ENCODE data around the gene ERBIN. TPM values are rescaled to one million over a fixed set of nuclear protein-coding genes. Genes with fewer than 3 reads are reported as not detected.

ERBIN gene
- total and polyA plus RNA-seq, 2 of the 8 experiments (the other 6 are each of a cell fraction or from before 2014, with no cell fraction given), result 7.7 to 33.2 TPM

GRCh38 chr5:66118304-66118703 lies 191.9 kb downstream of the ERBIN start:
- Histone ChIP-seq H3K27me3 (replicated peaks in 1 of 4; ENCODE audit: control insufficient read depth in 3 of 4, extremely low read depth in 1 of 4, insufficient read depth in 3 of 4, low read length in 3 of 4) (no peaks in the 10 kb centered on the region), H3K14ac (ENCODE audit: insufficient read length) (no peak overlapping the region), H3K27ac (ENCODE audit: low read depth, low read length) (no peak overlapping the region), H3K9me3 (ENCODE audit: insufficient read depth in 2 of 2, low read depth in 1 of 2, low read length in 1 of 2) (no peaks in the 10 kb centered on the region), H2BK120ac (replicated peaks; ENCODE audit: low read depth, low read length) (no peak overlapping the region), H3K23ac (ENCODE audit: insufficient read length) (no peak overlapping the region), H2AK5ac (ENCODE audit: low read depth, low read length) (no peak overlapping the region), H3K23me2 (ENCODE audit: low read depth, low read length) (no peaks in the 10 kb centered on the region), H4K20me1 (replicated peaks in 1 of 2; ENCODE audit: control insufficient read depth in 1 of 2, insufficient read depth in 2 of 2, low read length in 2 of 2) (no peaks in the 10 kb centered on the region), H3K36me3 (ENCODE audit: control insufficient read depth in 2 of 4, insufficient read depth in 4 of 4, low read length in 3 of 4) (no peaks in the 10 kb centered on the region), H3K18ac (ENCODE audit: extremely low read depth, low read length) (no peak overlapping the region), H3K4me2 (ENCODE audit: insufficient read depth in 1 of 2, low read depth in 2 of 2, low read length in 2 of 2) (no peak overlapping the region), H2BK12ac (ENCODE audit: low read depth, low read length) (no peak overlapping the region), H3K9ac (replicated peaks in 1 of 4; ENCODE audit: extremely low read depth in 1 of 4, low read depth in 3 of 4, low read length in 3 of 4) (no peak overlapping the region), H4K91ac (replicated peaks; ENCODE audit: insufficient read length, low read length) (no peak overlapping the region), H4K5ac (ENCODE audit: insufficient read length, low read depth, low read length) (no peak overlapping the region), H3K56ac (replicated peaks; ENCODE audit: insufficient read length, low read depth, low read length) (no peak overlapping the region), H3K79me1 (ENCODE audit: low read depth, low read length) (no peaks in the 10 kb centered on the region), H3K4me3 (ENCODE audit: extremely low read depth in 1 of 4, insufficient read depth in 2 of 4, low read depth in 3 of 4, low read length in 4 of 4) (no peak overlapping the region), H4K8ac (ENCODE audit: extremely low read depth, insufficient read depth, low read length) (no peak overlapping the region), H2BK20ac (ENCODE audit: low read length) (no peak overlapping the region), H2BK5ac (ENCODE audit: low read depth, low read length) (no peak overlapping the region), H2AFZ (ENCODE audit: low read length) (no peak overlapping the region), H3K4ac (replicated peaks; ENCODE audit: insufficient read length, low read depth, low read length) (no peak overlapping the region), H2BK15ac (ENCODE audit: low read length) (no peak overlapping the region), H3K79me2 (ENCODE audit: control insufficient read depth in 1 of 2, insufficient read depth in 2 of 2, low read length in 2 of 2) (no peaks in the 10 kb centered on the region), H3K4me1 (replicated peaks in 1 of 4; ENCODE audit: control insufficient read depth in 3 of 4, insufficient read depth in 4 of 4, low read length in 3 of 4) (no peaks in the 10 kb centered on the region)
- DNase-seq (ENCODE audit: low read depth in 1 of 2, low spot score in 2 of 2), result no peak
- FAIRE-seq, result no peak
- WGBS, 2 experiments (ENCODE audit: extremely low coverage in 1 of 2, insufficient coverage in 1 of 2, insufficient read length in 1 of 2, insufficient replicate concordance in 2 of 2, low coverage in 1 of 2, low lambda C conversion rate in 2 of 2, missing lambda C conversion rate in 1 of 2), result 93% methylated on average over 4 of the region's 4 CpGs; no CpG with 5 or more reads in 1 of the 2 experiments
- POLR2A ChIA-PET (ENCODE audit: partially characterized antibody), result no interaction called here
- no peak for TF ChIP-seq HDAC6 (IDR thresholded peaks at IDR 0.05; ENCODE audit: low read depth, low read length)
- TF ChIP-seq NRF1 (IDR thresholded peaks at IDR 0.05; ENCODE audit: low read depth, low read length), result no peak
- no peak for TF ChIP-seq GABPA (IDR thresholded peaks at IDR 0.05; ENCODE audit: borderline replicate concordance, insufficient read depth, low read length)
- TF ChIP-seq, protein P1, sequence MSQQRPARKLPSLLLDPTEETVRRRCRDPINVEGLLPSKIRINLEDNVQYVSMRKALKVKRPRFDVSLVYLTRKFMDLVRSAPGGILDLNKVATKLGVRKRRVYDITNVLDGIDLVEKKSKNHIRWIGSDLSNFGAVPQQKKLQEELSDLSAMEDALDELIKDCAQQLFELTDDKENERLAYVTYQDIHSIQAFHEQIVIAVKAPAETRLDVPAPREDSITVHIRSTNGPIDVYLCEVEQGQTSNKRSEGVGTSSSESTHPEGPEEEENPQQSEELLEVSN (IDR thresholded peaks at IDR 0.05), result no peak
- CTCF ChIA-PET (ENCODE audit: partially characterized antibody), result no interaction called here
